Measurements from ENCODE around the gene HIVEP3. TPM values are rescaled to one million over a fixed set of nuclear protein-coding genes. Genes with fewer than 3 reads are reported as not detected.

HIVEP3 gene
- total RNA-seq, 4 donors from 2014 or later = 6.1 to 10.1 (median 7.8) TPM

DNA sequence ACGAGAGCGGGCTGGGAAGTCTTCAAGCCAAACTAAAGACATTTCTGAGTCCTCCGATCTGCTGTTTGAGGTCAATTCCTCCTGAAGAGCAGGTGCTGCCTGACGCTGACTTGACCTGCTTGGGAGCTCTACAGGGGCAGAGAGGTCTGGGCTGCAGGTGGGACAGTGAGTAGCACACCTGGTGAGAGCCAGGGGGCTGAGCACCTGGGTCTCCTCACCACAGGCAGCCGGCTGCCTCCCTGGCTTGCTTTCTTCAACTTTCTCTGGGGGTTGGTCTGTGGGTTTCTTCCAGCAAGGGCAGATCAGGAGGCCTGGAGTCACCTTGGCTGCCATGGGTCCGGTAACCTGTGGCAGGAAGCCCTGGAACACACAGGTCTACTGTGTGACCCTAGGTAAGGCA, 326.8 kb downstream of the HIVEP3 start:
- TF ChIP-seq CTCF (IDR thresholded peaks at IDR 0.05) = no peak
- ATAC-seq (ENCODE audit: low FRiP score) (no peak), DNase-seq (ENCODE audit: low spot score) (no peak)

- DNase-seq (ENCODE audit: low spot score) (no peak), ATAC-seq (ENCODE audit: low FRiP score) (no peak)
- TF ChIP-seq CTCF (IDR thresholded peaks at IDR 0.05) = no peak
These were observed 328.4 kb downstream of the HIVEP3 start for GRCh38 chr1:41590331-41590730.

DNA sequence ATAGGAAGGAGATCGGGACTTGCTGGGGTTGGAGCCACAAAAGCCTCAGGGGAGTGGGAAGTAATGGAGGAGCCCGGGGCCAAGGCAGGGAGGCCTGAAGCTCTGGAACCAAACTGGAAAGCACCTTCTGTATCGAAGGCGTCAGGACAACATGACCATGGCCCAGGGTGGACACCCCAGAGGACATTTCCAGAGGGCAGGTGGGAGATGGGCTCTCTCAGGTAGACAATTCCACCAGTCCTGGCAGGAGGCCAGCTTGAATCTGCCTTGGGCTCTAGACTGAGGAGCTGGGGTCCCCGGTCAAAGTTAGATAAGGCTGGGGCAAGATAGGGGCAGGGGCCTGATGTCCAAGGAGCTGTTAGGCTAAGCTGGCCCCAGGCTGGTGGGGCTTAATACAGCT, 329.3 kb downstream of the HIVEP3 start:
- DNase-seq (ENCODE audit: low spot score) (no peak), ATAC-seq (ENCODE audit: low FRiP score) (no peak)
- TF ChIP-seq CTCF (IDR thresholded peaks at IDR 0.05) = no peak

GRCh38 chr1:41588334-41588875, 330.3 kb downstream of the HIVEP3 start:
- TF ChIP-seq CTCF (IDR thresholded peaks at IDR 0.05) = no peak
- ATAC-seq (ENCODE audit: low FRiP score) (no peak), DNase-seq (ENCODE audit: low spot score) (no peak)

DNA sequence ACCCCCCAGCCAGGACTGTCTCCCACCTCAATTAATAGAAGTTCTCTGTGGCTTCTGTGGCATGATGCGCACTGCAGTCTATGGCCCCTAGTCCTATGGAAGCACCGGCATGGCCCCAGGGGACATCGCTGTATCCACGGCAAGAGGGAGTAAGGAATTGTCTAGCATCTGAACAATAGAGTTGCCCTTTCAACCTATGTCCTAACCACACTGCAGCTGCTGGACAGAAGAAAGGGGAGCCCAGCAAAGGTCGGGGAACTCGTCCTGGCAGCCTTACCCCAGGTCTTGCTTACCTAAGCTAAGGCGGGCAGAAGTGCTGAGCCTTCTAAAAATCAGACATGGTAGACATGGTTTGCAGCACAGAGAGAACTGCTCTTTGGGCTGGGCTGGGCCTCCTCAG, 330.9 kb downstream of the HIVEP3 start:
- ATAC-seq (ENCODE audit: low FRiP score) (no peak), DNase-seq (ENCODE audit: low spot score) (no peak)
- TF ChIP-seq CTCF (IDR thresholded peaks at IDR 0.05) = no peak

DNA sequence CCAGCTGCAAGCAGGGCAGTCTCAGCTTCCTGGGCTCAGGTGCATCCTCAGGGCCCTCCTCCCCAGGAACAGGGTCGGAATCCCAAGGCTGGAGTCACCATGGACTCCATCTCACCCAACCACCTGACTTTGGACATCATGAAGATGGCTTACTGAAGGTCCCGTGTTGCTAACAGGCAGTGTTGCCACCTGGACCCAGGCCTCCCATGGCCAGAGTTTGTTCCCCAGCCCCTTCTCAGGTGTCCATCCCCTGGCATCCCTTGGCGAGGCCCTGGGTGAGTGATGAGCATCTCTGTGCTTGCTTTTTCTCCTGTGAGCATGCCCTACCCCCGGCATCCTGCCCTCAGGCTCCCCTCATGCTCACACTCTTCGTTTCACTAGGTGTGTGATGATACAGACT, 332.5 kb downstream of the HIVEP3 start:
- ATAC-seq (ENCODE audit: low FRiP score) (no peak), DNase-seq (ENCODE audit: low spot score) (no peak)
- TF ChIP-seq CTCF (IDR thresholded peaks at IDR 0.05) = no peak

DNA sequence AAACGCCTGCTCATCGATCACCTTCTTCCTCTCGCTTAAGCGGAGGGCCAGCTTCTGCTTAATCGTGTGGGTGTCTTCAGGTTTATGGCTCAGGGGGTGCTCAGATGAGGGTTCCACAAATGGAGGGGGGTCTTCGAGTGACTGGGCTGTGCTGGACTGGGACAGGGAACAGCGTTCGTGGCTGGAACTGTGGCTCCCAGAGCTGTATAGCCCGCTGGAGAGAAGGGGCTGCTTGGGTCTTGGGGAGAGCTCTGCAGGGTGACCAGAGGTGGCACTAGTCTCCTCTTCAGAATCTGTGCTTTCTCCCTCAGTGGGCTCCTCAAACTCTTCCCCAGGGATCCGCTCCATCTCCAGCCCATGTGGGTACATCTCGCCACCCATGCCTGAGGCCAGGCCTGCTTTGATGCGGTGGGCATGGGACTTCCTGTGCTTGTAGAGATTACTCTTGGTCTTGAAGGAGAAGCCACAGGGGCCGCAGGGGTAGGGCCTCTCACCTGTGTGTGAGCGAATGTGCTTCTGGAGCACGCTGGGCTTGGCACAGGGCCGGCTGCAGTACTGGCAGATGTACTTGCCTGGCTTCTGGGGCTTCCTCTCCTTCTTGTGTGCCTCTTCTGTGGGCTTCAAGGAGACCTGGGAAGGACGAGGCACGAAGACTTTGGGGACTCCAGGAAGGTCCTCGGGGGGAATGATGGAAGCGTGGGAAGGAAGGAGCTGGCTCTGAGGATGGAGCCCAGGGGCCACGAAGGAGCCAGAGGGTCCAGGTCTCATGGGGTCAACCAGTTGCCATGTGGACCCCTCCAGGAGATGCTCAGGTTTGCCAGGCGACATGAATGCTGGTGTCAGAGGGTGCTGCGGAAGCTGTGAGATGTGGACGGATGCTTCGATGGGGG, 334.8 kb downstream of the HIVEP3 start:
- ATAC-seq (ENCODE audit: low FRiP score) = no peak
- DNase-seq (ENCODE audit: low spot score) = no peak
- no peak for TF ChIP-seq CTCF (IDR thresholded peaks at IDR 0.05)

Measured in omental fat pad (tissue), 4 donors.